ENCODE measurements around the gene HLTF.
"Not testable (repeated sequence)": the region's sequence is repeated elsewhere in the genome, so short reads cannot be mapped to it uniquely, and the experiment has no call there.

The HLTF gene

GRCh38 chr3:148991219-148992026 lies 94.9 kb downstream of the HLTF start, which contains the start of gene GYG1:
TSS of gene GYG1 (plus strand) at chr3:148991540. CDS start at chr3:148991641, 101 bp downstream.
- DNase-seq (ENCODE audit: low read depth in 2 of 2) = peak; percentile 66 to 71

DNA sequence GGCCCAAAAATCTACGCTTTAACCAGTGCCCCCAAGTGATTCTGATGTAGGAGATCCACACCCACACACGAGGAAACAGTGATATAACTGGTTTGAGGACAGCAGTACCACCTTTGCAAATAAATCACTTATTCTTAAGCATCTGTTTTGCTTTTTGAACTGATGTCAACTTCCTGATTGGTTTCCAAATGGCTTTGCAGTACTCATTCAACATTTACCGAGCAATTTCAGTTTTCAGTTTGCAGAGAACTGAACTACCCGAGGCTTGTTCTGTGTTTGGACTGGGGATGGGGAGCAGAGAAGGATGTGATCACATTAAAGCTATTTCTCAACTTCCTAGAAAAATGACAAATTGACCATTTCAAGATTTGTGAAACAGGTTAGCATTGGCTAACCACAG lies 96.1 kb downstream of the HLTF start:
- DNase-seq (ENCODE audit: low read depth in 2 of 2) = no peak

DNA sequence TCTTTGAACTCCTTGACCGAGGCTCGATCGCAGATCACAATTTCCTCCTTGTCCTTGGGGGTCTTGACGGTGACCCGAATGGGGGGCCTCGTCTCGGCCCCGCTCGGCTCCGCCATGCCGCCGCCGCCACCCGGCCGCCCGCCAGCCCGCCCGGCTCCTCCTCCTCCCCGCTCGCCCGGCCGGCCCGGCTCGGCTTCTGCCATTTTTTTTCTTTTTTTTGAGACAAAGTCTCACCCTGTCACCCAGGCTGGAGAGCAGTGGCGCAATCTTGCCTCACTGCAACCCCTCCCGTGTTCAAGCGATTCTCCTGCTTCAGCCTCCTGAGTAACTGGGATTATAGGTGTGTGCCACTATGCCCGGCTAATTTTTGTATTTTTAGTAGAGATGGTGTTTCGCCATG lies 98.8 kb downstream of the HLTF start:
- DNase-seq (ENCODE audit: low read depth in 2 of 2) = not testable (repeated sequence)

DNA sequence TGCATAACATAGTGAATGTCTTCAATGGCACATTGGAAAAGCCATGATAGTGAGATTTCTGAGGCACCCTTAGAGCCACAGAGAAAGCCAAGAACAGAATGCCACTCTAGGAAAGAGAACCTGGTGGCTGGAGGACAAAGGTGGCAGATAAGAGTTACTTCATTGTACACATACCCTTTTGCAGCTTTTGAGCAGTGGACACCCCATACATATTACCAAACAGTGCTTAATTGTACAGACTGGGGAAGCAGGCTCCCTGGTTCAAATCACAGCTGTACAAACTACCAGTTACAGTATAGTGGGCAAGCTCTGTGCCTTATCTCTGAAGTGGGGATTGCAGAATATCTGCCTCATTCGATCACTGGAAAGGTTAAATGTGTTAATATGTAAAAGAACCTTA lies 105.1 kb downstream of the HLTF start:
- DNase-seq (ENCODE audit: low read depth in 2 of 2) = no peak

Data from activated CD8-positive, alpha-beta memory T cell treated with anti-CD3 and anti-CD28 coated beads for 4 hours (primary cell).